DMS53 (cell line): ENCODE results near the gene HHAT.

Source experiments
- DNase-seq: peaks from one replicate; lab custom pipeline; 2025; lab: John Stamatoyannopoulos, UW

Gene HHAT

GRCh38 chr1:210722410-210723081 is 393.8 kb downstream of the HHAT start:
- DNase-seq, result no peak

- DNase-seq, result no peak
These were observed 394.9 kb downstream of the HHAT start for GRCh38 chr1:210723646-210724045.

GRCh38 chr1:210724768-210725167 is 396.1 kb downstream of the HHAT start:
- DNase-seq, result no peak
